Activated CD4-positive, alpha-beta T cell treated with anti-CD3 and anti-CD28 coated beads, Interleukin-2, amount 50 U/mL, for 4 hours (primary cell): Measurements from ENCODE around the gene AHCYL1.
"Not testable (repeated sequence)": the region's sequence is repeated elsewhere in the genome, so short reads cannot be mapped to it uniquely, and the experiment has no call there.

Experiments
- DNase-seq, 2 experiments: peaks; one replicate each; pipeline ENCODE4 v3.0.0-alpha.2; 2020

The AHCYL1 gene

DNA sequence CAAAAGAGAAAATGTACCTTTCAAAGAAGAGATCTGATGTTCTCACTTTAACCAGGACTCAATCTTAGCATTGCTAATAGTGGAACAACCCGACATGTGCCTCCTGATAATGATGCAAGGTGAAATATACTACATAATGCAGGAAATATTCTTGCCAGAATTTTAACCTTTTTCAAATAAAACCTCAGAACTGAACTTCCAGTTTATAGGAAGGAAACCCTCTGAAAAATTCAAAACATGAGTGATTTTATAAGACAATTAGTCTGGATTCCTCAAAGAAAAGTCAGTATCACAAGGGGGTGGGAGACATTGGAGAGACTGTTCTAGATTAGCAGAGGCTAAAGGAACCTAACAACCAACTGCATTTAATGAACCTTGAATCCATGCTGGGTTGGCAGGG is 18.1 kb downstream of the AHCYL1 start:
- DNase-seq = no peak

DNA sequence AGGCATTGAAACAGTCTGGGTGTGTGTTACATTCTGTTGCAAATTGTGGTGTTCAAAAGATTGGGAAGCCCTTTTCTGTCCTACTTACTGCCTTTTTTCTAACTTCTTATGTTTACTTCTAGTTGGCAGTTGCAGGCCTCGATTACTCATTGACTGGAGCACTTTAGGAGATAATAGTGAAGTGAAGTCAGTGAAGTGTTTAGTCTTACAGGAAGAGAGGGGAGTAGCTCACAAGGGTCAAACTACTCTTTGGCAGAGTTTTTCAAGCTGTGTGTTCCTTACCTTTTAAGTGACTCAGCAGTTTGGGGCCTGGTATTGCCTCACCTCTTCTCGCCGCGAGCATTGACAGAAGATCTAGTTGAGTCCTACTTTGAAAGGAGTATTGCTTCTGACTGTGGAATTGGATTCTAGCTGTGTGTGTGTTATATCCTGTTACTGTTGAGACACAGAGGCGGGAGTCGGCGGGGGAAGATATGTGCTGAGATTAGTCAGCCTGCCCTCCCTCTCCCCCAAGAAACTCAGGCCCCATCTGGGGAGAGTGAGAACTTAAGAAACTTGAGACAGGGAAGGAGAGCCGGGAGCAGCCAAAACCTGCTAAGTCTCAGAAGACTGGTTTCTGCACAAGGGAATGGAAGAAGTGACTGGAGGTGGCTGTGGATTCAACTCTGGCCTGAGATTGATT is 19.3 kb downstream of the AHCYL1 start:
- DNase-seq = peak; percentile 22 to 33

DNA sequence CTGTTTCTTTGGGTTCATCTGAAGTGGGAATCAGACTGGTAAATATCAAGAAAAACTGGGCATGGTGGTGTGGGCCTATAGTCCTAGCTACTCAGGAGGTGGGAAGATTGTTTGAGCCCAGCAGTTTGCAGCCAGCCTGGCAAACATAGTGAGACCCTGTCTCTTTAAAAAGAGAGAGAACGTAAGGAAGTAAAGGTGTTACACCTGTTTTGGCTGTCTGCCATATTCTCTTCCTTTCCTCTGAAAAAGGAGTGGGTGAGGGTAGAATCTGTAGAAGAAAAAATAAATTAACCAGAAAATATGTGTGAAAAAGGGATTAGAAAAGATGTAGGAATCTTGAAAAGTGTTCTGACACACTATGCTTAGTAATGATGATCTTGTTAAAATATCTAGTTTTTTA is 20.0 kb downstream of the AHCYL1 start:
- no peak for DNase-seq

DNA sequence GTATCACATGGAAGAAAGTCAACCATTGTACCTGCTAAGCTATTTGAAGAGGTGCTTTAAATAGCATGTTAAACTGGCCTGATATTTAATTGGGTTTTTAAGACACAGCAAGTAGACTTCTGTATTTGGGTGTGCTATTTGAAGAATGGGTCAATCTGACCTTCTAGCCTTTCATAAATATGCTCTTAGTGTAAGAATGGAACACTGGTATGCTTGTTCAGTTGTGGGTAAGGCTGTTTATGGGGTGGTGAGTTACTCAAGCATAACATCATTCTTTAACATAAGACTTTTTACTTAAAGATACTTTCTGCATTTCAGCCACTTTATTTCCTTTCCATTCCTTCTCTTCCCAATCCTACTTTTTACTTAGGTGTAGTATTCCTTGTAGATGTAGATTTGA is 21.4 kb downstream of the AHCYL1 start:
- no peak for DNase-seq

DNA sequence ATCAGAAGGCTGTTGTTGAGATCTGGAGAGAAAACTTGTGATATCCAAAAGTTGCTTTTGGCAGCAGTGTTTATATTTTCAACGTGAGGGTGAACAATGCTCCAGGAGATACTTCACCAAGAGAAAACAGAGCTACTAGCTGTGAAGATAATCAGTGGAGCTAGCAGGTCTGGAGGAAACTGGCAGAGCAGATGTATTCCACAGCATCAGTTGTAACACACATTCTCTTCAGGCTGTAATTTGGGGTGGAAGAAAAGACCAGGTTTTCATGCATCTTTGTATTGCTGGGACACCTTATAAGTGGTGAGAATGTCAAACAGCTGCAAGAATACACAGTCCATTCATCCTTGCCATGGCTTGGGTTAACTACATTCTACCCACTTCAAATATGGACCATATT is 22.0 kb downstream of the AHCYL1 start:
- DNase-seq = no peak

DNA sequence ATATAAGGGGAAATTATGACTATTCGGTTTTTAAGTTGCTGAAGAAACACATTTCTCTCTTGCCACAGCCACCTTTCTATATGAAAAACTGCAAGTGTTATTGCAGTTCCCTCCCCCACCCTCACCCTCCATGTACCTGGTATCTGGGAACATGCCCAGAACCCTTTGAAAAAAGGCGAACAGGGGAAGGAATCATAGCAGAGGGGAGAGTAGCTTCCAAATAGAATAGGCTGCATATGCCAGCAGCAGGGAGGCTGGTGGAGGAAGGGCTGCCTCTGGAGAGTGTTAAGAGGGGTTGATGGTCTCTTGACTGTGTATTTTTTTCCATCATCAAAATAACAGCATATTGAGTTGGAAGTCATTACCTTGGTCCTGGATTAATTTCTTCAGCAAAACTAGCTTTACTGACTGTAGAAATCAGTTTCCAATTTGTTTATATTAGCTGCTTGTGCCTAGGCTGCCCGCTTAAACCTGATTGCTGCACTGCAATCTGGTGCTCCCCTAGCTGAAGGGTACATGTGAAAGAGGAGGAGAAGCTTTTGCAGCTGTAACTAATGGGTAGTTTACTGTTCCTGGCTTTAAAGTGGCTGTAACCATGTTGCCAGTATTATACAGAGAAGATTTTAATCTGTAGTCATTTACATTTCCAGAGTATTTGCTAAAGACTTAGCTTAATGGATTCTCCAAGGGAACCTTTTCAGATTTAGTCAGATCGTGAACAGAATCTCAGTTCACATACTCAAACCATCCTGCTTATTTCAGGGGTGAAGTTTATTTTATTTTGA is 22.7 kb downstream of the AHCYL1 start:
- DNase-seq = no peak

DNA sequence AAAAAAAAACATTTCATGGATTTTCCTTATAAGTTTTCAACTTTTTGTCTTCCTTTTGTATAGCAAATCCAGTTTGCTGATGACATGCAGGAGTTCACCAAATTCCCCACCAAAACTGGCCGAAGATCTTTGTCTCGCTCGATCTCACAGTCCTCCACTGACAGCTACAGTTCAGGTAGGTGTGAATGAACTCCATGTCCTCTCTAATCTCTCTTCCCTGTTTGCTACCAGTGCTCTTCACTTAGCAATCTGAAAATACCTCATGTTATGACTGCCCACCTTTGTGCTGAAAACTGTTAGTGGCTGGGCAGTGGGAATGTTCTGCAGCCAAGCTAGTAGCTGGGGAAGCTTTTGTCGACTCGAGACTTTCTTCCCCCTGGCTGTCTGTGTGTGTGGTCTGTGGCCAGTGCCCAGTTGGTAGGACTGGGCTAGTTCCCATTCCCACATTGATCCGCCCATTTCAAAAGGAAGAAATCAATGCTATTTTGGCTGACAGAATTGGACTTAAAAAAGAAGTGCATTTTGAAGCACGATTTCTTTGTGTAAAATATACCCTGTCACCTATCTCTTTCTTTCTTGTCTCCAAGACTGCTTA is 24.5 kb downstream of the AHCYL1 start:
- DNase-seq = no peak

DNA sequence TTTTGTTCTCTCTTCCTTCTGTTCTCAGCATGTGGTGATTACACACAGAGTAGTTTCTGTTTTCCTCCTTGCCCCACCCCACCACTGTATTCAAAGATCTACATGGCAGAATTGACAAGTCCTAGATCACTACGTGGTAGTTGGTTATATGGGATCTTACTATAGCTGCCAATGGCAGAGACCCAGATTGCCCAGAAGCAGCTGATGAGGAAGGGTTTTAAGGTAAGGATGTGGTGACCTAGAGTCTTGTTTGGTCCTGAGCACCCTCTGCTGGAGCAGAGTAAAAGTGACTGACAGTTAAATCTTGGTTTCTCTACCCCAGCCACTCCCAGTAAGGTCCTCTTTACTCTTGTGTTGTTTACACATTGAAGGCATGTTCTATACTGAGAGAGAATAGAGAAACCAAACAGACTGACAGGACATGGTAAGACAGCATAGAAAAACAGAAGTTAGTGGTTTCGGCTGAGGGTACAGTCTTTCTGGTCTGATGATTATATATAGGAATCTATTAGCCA is 27.0 kb downstream of the AHCYL1 start:
- peak in 1 of 2 experiments; percentile 9 for DNase-seq

DNA sequence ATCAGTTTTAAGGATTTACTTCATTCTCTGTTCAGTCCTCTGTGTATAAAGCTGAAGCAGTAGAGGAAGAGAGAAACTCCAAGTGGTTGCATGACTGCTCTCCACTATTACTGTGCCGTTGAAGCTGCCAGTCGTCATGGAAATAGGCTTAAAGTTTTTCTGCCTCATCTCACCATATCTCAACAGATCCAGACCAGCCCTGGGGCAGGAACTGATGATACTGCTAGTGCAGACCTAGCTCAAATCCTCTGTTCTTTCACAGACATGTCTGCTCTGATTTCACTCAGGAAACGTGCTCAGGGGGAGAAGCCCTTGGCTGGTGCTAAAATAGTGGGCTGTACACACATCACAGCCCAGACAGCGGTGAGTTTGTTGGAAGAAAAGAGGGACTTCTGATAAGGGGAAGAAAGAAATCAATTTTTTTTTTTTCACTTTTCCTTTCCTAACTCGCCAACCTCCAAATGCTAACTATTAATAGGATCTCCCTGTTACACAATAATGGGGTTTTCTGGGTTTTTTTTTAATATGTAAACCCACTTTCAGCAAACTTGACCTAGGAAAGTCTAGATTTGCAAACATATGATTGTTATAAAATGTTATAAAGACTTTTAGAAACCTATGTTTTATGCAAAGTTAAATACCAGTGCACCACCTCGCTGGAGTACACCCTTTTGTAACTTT is 27.7 kb downstream of the AHCYL1 start:
- DNase-seq = no peak

DNA sequence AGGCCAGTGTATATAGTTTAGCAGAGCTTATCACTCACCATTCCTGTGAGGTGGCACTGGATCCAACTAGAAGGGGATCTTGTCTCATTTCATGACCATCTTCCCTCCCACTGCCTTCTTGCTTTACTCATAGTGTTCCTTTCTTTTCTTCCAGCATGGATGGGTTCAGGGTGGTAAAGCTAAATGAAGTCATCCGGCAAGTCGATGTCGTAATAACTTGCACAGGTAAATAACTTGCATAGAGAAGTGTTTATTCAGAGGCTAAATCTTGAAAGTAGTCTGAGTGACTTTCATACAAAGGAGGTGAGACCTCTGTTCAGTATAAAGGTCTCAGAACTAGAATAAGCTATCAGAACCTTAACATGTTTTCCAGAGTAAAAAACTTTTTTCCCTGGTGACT is 33.2 kb downstream of the AHCYL1 start:
- DNase-seq = no peak

DNA sequence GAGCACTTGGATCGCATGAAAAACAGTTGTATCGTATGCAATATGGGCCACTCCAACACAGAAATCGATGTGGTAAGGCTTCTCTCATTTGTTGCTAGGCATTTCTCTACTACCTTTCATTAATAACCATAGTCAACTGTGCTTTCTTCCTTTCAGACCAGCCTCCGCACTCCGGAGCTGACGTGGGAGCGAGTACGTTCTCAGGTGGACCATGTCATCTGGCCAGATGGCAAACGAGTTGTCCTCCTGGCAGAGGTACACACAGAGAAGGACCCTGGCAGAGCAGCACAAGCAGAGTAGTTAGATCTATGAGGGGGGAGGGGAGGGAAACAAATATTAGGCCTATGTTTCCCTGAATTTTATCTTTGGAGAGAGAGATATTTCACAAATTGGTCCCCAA is 33.8 kb downstream of the AHCYL1 start:
- no peak for DNase-seq

DNA sequence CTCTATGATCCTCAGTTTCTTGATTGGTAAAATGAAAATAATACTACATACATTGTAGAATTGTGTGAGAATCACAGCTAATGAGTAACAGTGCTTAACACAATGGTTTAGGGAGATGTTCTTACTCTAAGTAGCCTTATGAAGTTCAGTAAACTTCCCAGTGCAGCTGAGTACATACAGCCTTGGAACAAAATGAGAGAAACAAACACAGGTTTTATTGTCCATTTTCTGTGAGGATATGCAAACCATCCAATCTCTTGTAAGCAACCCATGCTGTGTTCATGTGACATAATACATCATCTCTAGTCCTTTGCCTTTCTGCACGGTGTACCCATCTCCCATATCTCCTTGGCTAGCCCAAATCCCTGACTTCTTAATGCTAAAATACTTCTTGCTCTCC is 35.2 kb downstream of the AHCYL1 start:
- DNase-seq = no peak

DNA sequence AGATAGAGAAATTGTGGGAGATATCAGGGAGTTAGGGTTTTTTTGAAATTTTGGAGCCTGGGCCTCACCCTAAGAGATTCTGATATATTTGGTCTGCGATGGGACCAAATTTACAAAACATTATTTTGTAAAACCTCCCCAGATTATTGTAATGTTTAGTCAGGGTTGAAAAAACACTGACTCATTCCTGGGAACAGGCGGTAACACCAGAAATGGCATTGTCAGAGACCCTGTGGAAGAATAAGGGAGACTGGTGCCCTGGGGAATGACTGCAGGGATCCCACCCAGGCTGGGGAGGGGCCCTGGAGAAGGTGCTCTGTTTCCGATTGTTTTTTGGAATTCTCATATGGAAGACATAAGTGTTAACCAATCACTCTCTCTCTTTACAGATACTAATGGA is 36.7 kb downstream of the AHCYL1 start:
- no peak for DNase-seq

DNA sequence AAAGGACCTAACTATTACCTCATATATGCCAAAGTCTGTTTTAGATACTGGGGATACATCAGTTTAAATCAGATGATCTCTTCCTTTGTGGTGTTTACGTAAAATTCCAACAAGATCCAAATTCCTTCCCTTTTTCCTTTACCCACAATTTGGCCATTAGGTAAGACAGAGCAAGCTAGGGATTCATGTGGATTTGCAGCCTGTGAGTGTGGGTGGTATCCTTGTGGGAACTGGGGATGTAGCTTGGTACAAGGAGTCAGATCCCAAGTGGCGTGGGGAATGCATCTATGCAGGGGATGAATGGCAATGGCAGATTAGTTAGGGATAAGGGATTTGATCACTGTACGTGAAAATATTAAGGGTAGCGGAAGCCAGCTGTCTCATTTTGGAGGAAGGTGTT is 40.0 kb downstream of the AHCYL1 start:
- no peak for DNase-seq

DNA sequence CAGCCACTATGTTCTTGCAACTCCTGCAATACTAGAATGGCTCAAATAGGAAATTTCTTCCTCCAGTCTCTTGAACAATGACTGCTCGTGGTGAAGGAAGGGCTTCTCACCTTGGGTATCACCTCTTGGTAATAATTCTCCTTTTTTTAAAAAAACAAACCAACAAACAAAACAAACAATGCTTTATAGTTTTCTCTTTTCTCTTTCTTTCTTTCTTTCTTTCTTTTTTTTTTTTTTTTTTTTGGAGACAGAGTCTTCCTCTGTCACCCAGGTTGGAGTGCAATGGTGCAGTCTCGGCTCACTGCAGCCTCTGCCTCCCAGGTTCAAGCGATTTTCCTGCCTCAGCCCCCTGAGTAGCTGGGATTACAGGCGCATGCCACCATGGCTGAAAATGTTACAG is 46.1 kb downstream of the AHCYL1 start:
- DNase-seq = not testable (repeated sequence)

DNA sequence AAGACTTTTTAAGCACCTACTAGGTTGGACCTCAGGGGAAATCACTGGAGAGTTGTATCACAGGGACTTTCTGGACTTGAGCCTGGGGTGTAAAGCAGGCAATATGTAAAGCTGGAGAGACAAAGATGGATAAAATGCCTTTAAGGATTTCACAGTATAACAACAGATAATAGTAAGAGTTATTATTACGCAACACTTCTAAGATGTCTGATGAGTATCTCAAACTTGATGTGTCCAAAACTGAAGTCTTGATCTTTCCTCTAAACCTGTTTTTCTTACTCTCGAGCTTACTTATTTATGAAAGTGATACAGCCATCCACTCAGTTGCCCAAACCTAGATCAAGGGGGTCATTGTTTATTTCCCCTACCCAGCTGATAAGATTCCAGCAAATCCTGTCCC is 47.8 kb downstream of the AHCYL1 start:
- DNase-seq = no peak

DNA sequence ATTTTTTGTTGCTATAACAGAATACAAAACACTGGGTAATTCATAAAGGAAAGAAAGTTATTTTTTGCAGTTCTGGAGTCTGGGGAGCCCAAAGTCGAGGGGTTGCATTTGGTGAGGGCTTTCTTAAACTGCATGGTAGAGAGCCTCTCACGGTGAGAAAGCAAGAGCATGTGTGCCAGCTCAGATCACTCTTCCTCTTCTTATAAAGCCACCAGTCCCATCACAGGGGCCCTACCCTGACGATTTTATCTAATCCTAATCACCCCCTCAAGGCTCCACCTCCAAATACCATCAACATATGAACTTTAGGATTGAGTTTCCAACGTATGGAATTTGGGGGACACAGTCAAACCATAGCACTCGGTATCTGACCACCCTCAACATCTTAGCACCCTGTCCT is 48.9 kb downstream of the AHCYL1 start:
- no peak for DNase-seq

DNA sequence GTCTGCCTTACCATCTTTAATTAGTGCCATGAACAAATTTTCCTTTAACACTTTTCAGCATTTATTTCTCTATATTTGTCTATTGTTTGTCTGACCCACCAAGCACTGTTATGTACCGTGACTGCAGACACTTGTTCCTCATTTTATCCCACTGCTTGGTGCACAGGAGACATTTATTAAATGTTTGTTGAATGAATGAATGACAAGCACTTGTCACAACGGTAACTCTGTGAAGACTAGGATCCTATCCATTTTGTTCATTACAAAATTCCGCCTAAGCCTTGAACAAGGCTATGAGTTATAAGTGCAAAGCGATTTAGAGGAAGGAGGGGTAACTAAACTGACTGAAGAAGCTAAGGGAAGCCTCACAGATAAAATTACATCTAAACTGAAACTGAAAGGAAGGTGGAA is 49.5 kb downstream of the AHCYL1 start:
- DNase-seq = no peak

DNA sequence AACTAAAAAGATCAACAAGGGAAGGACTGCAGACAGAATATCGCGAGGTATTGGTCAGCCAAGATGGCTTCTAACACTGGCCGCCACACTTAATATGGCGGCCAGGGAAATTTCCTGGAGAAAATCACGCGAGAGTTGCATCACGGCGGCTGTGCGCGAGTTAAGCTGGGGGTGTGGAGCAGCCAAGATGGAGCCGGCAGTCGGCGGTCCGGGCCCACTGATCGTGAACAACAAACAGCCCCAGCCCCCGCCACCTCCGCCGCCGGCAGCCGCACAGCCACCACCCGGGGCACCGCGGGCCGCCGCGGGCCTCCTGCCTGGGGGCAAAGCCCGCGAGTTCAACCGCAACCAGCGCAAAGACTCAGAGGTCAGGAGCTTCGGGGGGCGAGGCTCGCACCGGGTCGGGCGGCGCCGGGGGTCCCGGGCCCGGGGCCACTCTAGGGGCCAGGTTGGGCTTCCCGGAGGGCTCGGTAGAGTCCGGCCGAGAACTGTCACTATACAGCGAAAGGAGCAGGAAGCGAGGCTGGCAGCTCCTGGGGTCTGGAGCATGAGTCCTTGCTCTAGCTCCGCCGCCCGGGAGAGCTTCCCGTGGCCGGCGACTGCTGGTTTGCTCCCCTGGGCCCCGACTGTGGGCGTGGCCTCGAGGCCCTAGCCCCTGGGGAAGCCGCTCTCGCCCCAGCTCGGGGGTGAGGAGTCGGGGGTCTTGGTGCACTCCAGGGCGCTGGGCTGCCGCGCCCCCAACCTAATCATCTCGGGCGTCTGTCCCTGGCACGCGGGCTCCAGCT is 50.1 kb downstream of the AHCYL1 start, which contains the start of gene STRIP1:
STRIP1 (plus strand) TSS at position 174 of the 785 bp plus-strand sequence; CDS start at position 188, 14 bp downstream.
- peak; percentile 90 for DNase-seq

DNA sequence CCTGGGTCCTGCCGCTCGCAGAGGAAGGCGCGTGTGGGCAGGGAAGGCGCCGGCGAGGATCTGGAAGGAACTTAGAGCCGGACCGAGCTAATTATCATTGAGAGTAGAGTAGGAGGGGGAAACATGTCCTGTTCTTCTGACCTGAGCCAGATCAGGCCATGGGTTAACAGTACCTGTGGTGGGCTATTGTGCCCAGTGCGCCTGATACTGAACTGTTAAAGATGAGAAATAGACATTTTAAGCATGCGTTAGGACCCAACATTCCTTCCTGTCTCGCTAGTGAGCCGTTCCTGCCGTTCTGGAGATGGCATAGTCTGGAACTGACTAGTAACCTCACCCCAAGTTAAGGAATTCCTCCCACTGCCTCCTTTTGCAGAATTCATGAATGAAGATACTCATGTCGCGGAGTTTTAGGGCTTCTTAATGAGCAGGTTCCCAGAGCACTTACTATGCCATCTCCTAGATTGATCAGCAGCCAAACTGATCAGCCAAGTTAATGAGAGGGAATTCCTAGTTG is 50.7 kb downstream of the AHCYL1 start:
- DNase-seq = no peak

DNA sequence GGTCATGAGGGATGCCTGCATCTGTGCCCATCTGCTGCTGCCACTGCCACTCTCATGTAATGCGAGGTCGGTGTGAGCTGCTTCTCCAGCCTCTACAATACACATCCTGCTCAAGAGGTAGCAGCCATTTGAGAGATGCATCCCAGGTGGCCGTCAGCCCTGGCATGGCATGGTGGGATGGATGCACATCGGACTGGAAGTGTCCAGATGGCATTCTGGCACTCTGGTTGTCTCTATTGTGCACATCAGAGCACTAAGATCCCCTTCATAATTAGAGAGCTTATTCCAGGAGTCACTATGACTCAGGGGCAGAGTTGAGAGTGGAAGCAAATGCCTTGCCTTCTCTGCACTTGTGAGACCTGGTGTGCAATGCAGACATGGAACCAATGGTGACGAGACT is 53.7 kb downstream of the AHCYL1 start:
- DNase-seq = no peak

DNA sequence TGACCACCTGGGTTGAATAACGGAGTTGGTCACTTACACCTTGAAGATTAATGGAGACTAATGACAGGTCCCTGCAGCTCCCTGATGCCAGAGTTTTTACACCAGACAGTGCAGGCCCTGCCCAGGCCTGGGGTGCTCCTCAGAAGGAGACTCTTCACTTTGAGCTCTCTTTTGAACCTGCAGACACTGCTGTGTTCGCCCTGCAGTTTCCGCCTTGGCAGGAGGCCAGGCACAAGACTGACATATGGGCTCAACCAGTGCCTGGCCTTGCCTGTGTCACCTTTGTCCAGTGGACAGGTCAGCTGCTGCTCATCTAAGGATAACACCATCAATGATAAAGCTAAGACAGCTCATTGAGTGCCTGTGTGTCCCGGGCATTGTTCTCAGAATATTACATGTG is 55.1 kb downstream of the AHCYL1 start:
- DNase-seq = no peak
